Activated naive CD4-positive, alpha-beta T cell treated with anti-CD3 and anti-CD28 coated beads, Interleukin-2, amount 10 ng/mL, durations not matched to agents 7 days and 5 days (primary cell): ENCODE data around the gene TRAPPC14.
"Not testable (repeated sequence)": the region's sequence is repeated elsewhere in the genome, so short reads cannot be mapped to it uniquely, and the experiment has no call there.

Experiments used
- CTCF ChIA-PET: fragments of 350-600 bp; sonication (Branson Sonifier 250); formaldehyde crosslinking; loops from one replicate; lab custom pipeline; 2021; ENCODE audit warnings: antibody characterized with exemption; lab: Charles Lee
- DNase-seq: peaks from one replicate; pipeline ENCODE4 v3.0.0-alpha.2; 2020
- H3K27ac Mint-ChIP-seq: one replicate; pipeline ENCODE4 v1.8.0; 2021; ENCODE audit warnings: mild to moderate bottlenecking, moderate library complexity, mixed read lengths
- H3K27me3 Mint-ChIP-seq: one replicate; pipeline ENCODE4 v1.8.0; 2021; ENCODE audit warnings: mild to moderate bottlenecking, mixed read lengths
- H3K36me3 Mint-ChIP-seq: one replicate; pipeline ENCODE4 v1.8.0; 2021; ENCODE audit warnings: mixed read lengths
- H3K4me1 Mint-ChIP-seq: one replicate; pipeline ENCODE4 v1.8.0; 2021; ENCODE audit warnings: mixed read lengths
- H3K4me3 Mint-ChIP-seq: one replicate; pipeline ENCODE4 v1.8.0; 2021; ENCODE audit warnings: mild to moderate bottlenecking, moderate library complexity, mixed read lengths
- H3K9me3 Mint-ChIP-seq: one replicate; pipeline ENCODE4 v1.8.0; 2021; ENCODE audit warnings: mixed read lengths

TRAPPC14 gene

DNA sequence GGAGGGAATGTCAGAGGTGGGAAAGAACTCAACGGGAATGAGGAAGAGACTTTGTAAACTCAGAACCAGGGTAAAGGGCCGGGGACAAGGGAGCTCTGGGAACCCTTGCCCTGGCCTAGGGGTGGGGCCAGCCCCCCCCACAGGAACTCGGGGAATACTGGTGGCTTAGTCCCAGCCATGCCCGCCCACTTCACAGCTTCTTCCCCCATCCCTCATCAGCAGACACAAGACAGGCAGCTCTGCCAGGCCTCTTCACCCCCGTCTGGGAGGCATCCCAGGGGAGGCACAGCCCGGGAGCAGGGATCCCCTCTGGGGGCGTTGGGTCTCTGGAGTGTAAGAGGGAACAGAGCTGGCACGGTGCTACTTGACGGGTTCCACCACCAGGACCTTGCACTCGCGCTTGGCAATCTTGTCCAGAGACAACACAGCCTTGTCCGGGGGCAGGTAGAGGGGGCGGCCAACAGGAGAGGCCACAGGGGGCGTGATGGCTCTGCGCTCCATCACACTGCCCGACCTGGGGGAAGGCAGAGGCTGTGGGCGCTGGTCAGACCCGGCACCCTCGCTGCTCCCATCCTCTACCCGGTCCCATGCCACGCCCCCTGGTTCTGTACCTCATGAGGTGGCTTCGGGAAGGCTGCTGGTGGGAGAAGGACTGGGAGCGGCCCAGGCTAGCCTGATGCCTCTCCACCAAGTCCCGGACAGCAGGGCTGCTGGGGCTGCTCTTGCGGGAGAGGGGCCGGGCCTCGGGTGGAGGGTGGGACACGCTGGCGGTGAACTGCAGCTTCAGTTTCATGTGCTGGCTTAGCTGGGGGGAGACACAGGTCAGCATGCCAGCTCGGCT is 3.7 kb downstream of the TRAPPC14 start:
- Mint-ChIP-seq H3K9me3 (no peaks in the 10 kb centered on the region), H3K4me3 (no peak overlapping the region), H3K27ac (no peak overlapping the region), H3K4me1 (peaks cover 80% of the 10 kb centered on the region), H3K36me3 (peaks cover 57% of the 10 kb centered on the region), H3K27me3 (no peaks in the 10 kb centered on the region)
- CTCF ChIA-PET, result no interaction called here
- DNase-seq, result no peak

DNA sequence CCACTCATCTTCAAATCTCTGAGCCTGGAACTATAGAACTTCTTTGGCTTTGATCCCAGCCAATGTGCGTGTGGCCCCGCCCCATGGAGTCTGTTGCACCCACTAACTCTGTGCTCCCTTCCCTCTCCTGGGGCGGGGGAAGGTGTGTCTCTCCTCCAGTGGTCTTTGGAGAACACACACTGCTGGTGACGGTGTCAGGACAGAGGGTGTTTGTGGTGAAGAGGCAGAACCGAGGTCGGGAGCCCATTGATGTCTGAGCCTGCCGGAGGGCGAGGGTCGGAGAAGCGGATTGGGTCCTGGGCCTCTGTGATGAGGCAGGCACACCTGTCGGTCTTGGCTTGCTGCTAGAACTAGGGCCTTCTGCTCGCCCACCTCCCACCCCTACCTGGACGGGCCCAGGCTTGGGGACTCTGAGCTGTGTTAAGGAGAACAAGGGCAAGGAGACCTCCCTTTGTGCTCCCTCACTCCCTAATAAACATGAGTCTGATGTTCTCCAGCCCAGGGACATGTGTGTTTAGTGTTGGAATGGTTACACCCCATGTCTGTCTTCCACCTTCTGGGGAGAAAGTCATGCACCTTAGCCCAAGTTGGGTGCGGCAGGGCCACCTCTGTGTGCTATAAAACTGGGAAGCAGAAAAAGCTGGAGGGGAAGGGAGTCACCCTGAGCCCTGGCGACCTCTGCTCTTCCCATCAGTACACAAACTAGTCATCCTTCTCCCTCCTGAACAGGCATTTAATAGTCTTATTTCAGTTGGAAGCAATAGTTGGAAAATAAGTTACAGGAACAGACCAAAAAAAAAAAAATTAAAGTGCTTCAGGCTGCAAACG is 4.6 kb downstream of the TRAPPC14 start:
- H3K4me1 Mint-ChIP-seq, result peaks cover 71% of the 10 kb centered on the region
- peaks cover 55% of the 10 kb centered on the region for H3K36me3 Mint-ChIP-seq
- no peak for DNase-seq
- no peak overlapping the region for H3K4me3 Mint-ChIP-seq
- no peaks in the 10 kb centered on the region for H3K27me3 Mint-ChIP-seq
- CTCF ChIA-PET, result no interaction called here
- H3K27ac Mint-ChIP-seq, result peak overlapping the region; percentile 64
- no peaks in the 10 kb centered on the region for H3K9me3 Mint-ChIP-seq

DNA sequence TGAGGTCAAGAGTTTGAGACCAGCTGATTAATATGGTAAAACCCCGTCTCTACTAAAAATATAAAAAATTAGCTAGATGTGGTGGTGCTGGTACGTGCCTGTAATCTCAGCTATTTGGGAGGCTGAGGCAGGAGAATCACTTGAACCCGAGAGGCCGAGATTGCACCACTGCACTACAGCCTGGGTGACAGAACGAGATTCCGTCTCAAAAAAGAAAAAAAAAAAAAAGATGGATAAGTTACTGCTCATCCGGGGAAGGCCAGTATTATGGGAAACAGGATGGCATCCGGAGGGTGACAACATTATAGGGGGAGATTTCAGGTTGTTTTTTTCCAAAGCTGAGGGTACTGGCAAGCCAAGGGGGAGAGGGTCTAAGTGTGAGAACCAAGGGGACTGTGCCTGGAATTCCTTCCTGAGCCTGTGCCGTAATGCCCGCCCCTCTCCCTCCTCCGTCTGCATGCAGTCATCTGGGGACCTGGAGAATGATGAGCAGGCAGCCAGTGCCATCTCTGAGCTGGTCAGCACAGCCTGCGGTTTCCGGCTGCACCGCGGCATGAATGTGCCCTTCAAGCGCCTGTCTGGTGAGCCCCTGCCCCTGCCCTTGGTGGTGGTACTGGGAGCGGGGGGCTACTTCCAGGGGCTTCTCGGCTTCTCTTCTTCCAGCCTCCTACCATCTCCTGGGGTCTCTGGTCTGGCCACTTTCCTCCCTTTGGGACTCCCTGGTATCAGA is 5.4 kb downstream of the TRAPPC14 start:
- CTCF ChIA-PET, result no interaction called here
- H3K36me3 Mint-ChIP-seq, result peaks cover 58% of the 10 kb centered on the region
- H3K27me3 Mint-ChIP-seq, result no peaks in the 10 kb centered on the region
- no peaks in the 10 kb centered on the region for H3K9me3 Mint-ChIP-seq
- no peak overlapping the region for H3K4me3 Mint-ChIP-seq
- H3K27ac Mint-ChIP-seq, result no peak overlapping the region
- H3K4me1 Mint-ChIP-seq, result peaks cover 74% of the 10 kb centered on the region
- DNase-seq, result no peak

GRCh38 chr7:100152404-100152803 is 6.1 kb downstream of the TRAPPC14 start:
- Mint-ChIP-seq H3K27ac (peak overlapping the region; percentile 55), H3K4me3 (no peak overlapping the region), H3K4me1 (peaks cover 74% of the 10 kb centered on the region), H3K36me3 (peaks cover 54% of the 10 kb centered on the region), H3K9me3 (no peaks in the 10 kb centered on the region), H3K27me3 (no peaks in the 10 kb centered on the region)
- no peak for DNase-seq
- CTCF ChIA-PET, result interaction anchor here (0.9 kb wide), 1 partner anchor 58 kb away, joined by 3 read pairs; no protein-coding TSS in a partner anchor

DNA sequence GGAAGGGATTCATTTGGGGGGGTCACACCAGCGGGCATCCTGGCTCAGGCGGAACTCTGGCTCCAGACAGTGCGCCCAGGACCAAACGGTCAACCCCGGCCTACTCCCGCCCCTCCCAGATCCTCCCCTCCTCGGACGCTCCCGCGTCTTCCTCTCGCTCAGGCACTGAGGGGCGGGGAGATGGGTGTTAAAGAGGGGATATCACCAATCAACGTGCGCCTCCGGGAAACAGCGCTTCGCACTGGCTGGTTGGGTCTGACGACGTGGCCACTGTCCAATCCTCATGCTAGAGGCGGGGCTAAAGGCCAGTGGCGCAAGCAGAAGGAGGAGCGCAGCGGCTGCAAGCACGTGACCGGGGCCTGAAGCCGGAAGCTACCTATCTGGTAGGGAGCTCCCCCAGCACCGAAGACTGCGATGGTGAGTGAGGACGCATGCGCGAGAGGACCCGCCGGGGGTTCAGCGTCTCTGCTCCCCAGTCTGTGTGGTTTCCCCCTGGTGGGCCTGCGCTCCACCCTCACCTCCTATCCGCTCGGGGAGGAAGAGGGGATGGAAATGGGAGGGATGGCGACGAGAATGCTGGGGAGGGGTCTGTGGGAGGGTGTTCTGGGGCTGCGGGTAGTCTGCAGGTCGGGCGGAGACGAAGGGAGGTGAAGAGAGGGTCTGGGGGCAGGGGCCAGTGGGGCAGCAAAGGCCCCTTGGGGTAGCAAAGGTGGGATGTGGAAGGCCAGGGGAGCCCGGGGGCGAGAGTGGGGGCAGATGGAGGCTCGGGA is 9.8 kb downstream of the TRAPPC14 start, which contains the start of gene LAMTOR4:
Gene LAMTOR4 (plus strand): TSS at position 360 of the 770 bp plus-strand sequence. CDS start 55 bp downstream, at position 415.
- Mint-ChIP-seq H3K9me3 (no peaks in the 10 kb centered on the region), H3K36me3 (peaks cover 33% of the 10 kb centered on the region), H3K4me1 (peaks cover 48% of the 10 kb centered on the region), H3K27ac (peak within 1 kb of the TSS; percentile 90), H3K4me3 (peak within 1 kb of the TSS; percentile 96), H3K27me3 (no peaks in the 10 kb centered on the region)
- CTCF ChIA-PET, result interaction anchor here (1.0 to 2.7 kb wide), 3 partner anchors 11 to 69 kb away, joined by 3 to 13 read pairs (median 9); partner anchors contain the start of gene GAL3ST4
- peak; percentile 99 for DNase-seq

DNA sequence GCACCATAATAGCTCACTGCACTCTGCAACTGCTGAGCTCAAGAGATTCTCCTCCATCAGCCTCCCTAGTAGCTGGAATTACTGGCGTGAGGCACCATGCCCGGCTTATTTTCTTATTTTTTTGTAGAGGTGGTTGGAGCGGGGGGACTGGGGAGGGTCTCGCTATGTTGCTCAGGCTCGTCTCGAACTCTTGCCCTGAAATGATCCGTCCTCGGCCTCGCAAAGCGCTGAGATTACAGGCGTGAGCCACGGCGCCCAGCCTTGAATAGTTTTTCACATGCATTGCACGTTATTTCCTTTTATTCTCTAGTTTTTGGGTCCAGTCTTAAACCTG is 10.3 kb downstream of the TRAPPC14 start:
- no peaks in the 10 kb centered on the region for H3K27me3 Mint-ChIP-seq

DNA sequence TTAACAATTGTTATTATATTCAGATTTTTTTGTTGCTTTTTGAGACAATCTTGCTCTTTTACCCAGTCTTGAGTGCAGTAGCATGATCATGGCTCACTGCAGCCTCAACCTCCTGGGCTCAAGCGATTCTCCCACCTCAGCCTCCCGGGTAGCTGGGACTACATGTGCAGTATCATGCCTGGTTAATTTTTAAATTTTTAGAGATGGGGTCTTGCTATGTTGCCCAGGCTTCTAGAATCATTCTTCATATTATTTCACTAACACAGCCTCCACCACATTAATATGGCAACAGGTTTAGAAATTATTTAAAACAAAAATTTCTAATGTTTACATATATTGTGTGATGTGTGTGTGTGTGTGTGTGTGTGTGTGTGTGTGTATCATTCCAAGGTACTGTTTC is 11.2 kb downstream of the TRAPPC14 start:
- no peak for DNase-seq
- H3K4me3 Mint-ChIP-seq, result no peak overlapping the region
- H3K27ac Mint-ChIP-seq, result peak overlapping the region; percentile 90
- H3K27me3 Mint-ChIP-seq, result no peaks in the 10 kb centered on the region
- H3K4me1 Mint-ChIP-seq, result peaks cover 33% of the 10 kb centered on the region
- CTCF ChIA-PET, result interaction anchor here (0.9 to 2.7 kb wide), 3 partner anchors 9 to 17 kb away, joined by 3 to 13 read pairs (median 11); no protein-coding TSS in a partner anchor
- H3K9me3 Mint-ChIP-seq, result no peaks in the 10 kb centered on the region
- peaks cover 21% of the 10 kb centered on the region for H3K36me3 Mint-ChIP-seq

More for the DNA sequence above, 10.3 kb downstream of the TRAPPC14 start:
- CTCF ChIA-PET, result interaction anchor here (0.9 to 2.7 kb wide), 5 partner anchors 10 to 69 kb away, joined by 3 to 13 read pairs (median 9); partner anchors contain the start of gene GAL3ST4
- DNase-seq, result no peak
- peak overlapping the region; percentile 90 for H3K27ac Mint-ChIP-seq
- peak overlapping the region; percentile 96 for H3K4me3 Mint-ChIP-seq
- H3K9me3 Mint-ChIP-seq, result no peaks in the 10 kb centered on the region
- H3K4me1 Mint-ChIP-seq, result peaks cover 42% of the 10 kb centered on the region
- H3K36me3 Mint-ChIP-seq, result peaks cover 29% of the 10 kb centered on the region

- not testable (repeated sequence) for H3K27me3 Mint-ChIP-seq, H3K9me3 Mint-ChIP-seq, H3K27ac Mint-ChIP-seq, H3K4me3 Mint-ChIP-seq, DNase-seq
- Mint-ChIP-seq H3K4me1 (peaks cover 28% of the 10 kb centered on the region), H3K36me3 (peaks cover 14% of the 10 kb centered on the region)
- CTCF ChIA-PET, result interaction anchor here (2.2 to 2.7 kb wide), 2 partner anchors 8 to 13 kb away, joined by 11 to 13 read pairs; no protein-coding TSS in a partner anchor
These were observed 12.2 kb downstream of the TRAPPC14 start for GRCh38 chr7:100146350-100146749.

- no peak overlapping the region for H3K27ac Mint-ChIP-seq
- H3K27me3 Mint-ChIP-seq, result peaks cover 8% of the 10 kb centered on the region
- H3K9me3 Mint-ChIP-seq, result no peaks in the 10 kb centered on the region
- peaks cover 19% of the 10 kb centered on the region for H3K4me1 Mint-ChIP-seq
- DNase-seq, result no peak
- H3K36me3 Mint-ChIP-seq, result no peaks in the 10 kb centered on the region
- CTCF ChIA-PET, result interaction anchor here (0.6 to 2.0 kb wide), 4 partner anchors 10 to 265 kb away, joined by 3 to 10 read pairs (median 4); no protein-coding TSS in a partner anchor
- H3K4me3 Mint-ChIP-seq, result no peak overlapping the region
These were observed 16.1 kb downstream of the TRAPPC14 start for GRCh38 chr7:100142461-100142860.

DNA sequence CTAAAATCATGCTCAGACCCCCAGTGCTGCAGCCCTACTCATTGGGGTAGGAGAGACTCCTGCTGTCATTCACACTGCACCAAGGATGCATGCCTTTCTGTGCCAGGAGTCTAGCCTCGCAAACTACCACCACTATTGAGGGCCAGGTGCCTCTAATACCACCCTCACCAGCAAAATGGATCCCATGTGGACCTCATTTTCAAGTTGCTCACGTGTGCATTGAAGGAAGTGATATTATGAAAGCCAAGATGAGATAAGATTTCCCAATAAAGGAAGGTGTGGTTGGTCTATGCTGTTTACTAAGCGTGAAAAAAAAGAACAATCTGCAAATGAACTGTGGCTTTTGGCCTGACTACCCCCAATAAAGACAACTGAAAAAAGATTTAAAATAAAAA is 17.0 kb downstream of the TRAPPC14 start:
- Mint-ChIP-seq H3K27me3 (peaks cover 8% of the 10 kb centered on the region), H3K4me1 (peaks cover 19% of the 10 kb centered on the region), H3K27ac (no peak overlapping the region), H3K36me3 (no peaks in the 10 kb centered on the region), H3K4me3 (no peak overlapping the region), H3K9me3 (no peaks in the 10 kb centered on the region)
- CTCF ChIA-PET, result interaction anchor here (1.1 to 2.0 kb wide), 2 partner anchors 9 to 76 kb away, joined by 3 to 10 read pairs; no protein-coding TSS in a partner anchor
- no peak for DNase-seq

GRCh38 chr7:100137851-100138760 is 20.4 kb downstream of the TRAPPC14 start:
- no peak for DNase-seq
- peaks cover 19% of the 10 kb centered on the region for H3K4me1 Mint-ChIP-seq

DNA sequence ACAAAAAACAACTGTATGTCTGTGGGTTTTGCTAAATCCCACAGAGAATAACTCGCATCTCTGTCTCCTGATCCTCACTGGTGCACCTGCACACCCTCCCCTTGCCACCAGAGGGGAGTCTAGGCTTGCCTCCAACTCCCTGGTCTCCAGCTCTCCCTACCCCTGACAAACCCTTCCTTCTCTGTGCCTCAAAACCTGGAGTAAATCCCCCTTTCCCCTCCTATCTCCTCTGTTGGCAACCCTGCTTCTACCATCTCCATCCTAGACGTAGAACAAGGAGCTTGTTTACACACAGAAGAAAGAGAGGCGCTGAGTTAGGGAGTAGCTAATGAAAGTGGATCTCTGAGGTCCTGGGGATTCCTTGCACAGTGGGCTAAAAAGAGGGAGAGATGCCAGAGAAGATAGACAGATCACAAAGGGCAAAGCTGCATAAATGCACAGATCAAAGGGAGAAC is 25.8 kb downstream of the TRAPPC14 start:
- no peaks in the 10 kb centered on the region for H3K9me3 Mint-ChIP-seq
- H3K4me3 Mint-ChIP-seq, result no peak overlapping the region
- peaks cover 36% of the 10 kb centered on the region for H3K4me1 Mint-ChIP-seq
- no peaks in the 10 kb centered on the region for H3K36me3 Mint-ChIP-seq
- H3K27me3 Mint-ChIP-seq, result peaks cover 16% of the 10 kb centered on the region
- CTCF ChIA-PET, result interaction anchor here (0.6 to 5.0 kb wide), 39 partner anchors 9 to 456 kb away, joined by 3 to 46 read pairs (median 5); partner anchors contain the start of genes AP4M1 and MCM7
- DNase-seq, result peak; percentile 81
- H3K27ac Mint-ChIP-seq, result no peak overlapping the region

More at GRCh38 chr7:100137851-100138760, 20.4 kb downstream of the TRAPPC14 start:
- Mint-ChIP-seq H3K27ac (peak overlapping the region; percentile 68), H3K4me3 (no peak overlapping the region), H3K9me3 (no peaks in the 10 kb centered on the region), H3K27me3 (peaks cover 16% of the 10 kb centered on the region), H3K36me3 (no peaks in the 10 kb centered on the region)
- CTCF ChIA-PET, result interaction anchor here (0.7 to 1.7 kb wide), 6 partner anchors 10 to 270 kb away, joined by 3 to 13 read pairs (median 4); partner anchors contain the start of gene LAMTOR4
